ENCODE measurements around the gene ADAMTSL5.
A peak's percentile ranks its signal among the peaks of the same experiment; 100 is the strongest.

ADAMTSL5 gene

DNA sequence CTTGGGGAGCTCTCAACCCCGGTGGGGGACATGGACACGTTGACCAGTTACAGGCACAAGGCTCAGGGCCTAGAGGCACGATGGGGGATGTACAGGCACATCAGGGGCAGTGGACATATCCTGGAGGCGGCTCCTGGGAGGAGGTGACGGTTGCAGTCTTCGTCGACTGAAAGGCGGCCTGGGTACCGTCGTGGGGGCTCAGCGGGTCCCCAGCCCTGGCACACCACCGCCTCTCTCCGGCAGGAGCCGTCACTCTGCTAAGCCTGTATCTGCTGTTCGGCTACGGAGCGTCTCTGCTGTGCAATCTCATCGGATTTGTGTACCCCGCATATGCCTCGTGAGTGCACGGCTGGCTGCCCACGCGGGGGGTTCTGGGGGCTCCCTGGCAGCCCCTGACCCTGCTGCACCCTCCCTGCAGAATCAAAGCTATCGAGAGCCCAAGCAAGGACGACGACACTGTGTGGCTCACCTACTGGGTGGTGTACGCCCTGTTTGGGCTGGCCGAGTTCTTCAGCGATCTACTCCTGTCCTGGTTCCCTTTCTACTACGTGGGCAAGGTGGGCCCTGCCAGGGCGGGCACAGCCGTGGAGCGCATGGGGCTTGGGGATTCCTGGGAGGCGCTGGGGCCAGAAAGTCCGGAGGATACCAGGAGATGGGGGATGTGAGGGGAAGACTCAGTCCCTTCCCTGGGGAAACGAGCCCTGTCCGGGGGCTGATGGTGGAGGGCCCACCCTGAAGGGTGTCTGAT is 17.6 kb downstream of the ADAMTSL5 start:
- DNase-seq: no peak

- no peak for DNase-seq
These were observed 18.6 kb downstream of the ADAMTSL5 start for GRCh38 chr19:1494115-1494815.

GRCh38 chr19:1492474-1493006 is 20.3 kb downstream of the ADAMTSL5 start:
- no peak for DNase-seq

GRCh38 chr19:1491849-1492170 is 21.0 kb downstream of the ADAMTSL5 start:
- no peak for DNase-seq

GRCh38 chr19:1491114-1491848 is 21.5 kb downstream of the ADAMTSL5 start, which contains the start of gene REEP6:
REEP6 (plus strand) TSS chr19:1491181; CDS start chr19:1491270, 89 bp downstream.
- no peak for DNase-seq

DNA sequence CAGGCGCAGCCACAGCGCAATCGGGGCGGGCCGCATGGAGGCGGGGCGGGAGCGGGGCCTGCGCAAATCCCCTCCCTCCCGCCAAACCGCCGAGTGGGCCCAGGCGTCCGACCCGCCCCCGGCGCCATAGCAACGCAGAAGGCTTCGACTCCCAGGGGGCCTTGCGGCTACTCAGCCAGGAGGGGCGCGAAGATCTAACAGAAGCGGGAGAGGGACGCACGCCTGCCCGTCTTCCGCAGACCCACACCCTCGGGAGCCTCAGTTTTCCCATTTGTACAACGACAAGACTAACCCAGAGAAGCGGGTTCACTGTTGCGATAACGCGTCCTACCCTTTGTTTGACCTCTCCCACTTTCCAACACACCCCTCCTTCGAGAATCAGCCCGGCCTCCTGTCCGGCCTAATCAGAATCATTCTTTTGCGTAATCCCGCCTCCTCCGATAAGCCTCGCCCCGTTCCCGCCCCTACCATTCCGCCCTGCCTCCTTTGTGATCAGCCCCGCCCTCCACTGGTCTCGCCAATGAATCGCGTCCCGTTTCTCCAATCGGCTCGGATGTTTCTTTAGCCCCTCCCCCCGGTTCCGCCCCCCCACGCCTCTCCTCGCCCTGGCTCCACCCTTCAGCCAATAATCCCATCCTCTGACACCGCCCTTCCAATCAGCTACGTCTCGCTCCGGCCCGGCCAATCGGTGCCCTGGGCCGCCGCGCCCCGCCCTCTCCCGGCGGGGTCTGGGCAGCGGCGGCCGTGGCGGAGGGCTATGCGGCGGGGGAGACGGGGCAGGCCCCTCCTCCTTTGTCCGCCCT is 22.3 kb downstream of the ADAMTSL5 start, which contains the start of gene PCSK4:
TSS of gene PCSK4 (minus strand) at position 40 of the 803 bp plus-strand sequence. CDS start at position 36, 4 bp downstream.
- peak; percentile 97 for DNase-seq

- no peak for DNase-seq
These were observed 23.1 kb downstream of the ADAMTSL5 start for GRCh38 chr19:1489463-1490310.

DNA sequence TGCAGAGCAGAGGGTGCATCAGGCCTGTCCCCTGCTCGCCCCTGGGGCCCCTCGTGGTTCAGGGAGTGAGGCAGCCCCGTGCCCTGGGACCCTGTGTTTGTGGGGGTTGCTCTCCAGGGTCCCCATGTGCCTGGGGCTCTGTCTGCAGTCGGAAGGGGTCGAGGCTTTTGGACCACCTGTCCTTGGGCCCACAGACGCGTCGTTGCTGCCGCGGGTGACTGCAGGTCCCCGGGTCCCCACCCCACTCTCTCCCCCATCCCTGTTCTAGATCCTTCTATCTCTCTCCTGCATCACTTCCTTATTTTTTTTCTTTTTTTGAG is 24.6 kb downstream of the ADAMTSL5 start:
- no peak for DNase-seq

GRCh38 chr19:1487576-1488281 is 25.1 kb downstream of the ADAMTSL5 start:
- DNase-seq: no peak

DNA sequence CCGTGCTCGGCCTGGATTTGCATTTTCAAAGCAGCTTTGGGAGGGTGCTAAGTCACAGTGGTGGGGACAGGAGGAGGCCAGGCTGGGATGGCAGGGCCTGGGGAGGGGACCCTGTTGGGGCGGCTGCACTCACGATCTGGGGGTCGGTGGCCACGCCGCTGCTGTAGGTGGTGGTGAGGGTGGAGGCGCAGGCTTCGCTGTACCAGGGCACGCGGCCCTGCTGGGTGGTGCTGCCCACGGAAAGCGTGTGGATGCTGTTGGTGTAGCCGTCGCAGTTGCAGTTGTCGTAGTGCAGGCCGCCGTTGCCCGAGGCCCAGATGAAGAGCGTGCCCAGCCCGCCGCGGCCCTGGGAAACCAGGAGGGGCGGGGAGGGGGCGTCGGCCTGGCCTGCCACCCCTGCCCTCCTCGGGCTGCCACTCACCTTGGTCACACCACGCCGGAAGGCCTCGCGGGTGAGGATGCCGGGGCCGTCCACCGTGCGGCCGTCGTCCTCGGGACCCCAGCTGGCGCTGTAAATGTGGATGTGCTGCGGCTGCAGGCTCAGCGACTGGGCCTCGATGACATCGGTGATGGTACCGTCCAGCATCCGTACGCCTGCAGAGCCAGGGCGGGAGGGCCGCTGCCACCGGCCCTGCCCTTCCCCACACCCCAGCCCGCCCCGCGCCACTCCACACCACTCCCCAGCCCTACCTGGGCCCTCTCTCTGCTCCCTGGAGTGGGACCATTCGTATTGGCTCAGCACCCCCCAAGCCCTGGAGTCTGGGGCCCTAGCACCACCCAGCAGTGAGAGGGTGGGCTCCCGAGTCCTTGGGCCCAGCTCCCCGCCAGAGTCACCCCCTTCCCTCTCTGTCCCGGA is 25.9 kb downstream of the ADAMTSL5 start:
- no peak for DNase-seq

GRCh38 chr19:1483979-1484428 is 28.8 kb downstream of the ADAMTSL5 start:
- no peak for DNase-seq

DNA sequence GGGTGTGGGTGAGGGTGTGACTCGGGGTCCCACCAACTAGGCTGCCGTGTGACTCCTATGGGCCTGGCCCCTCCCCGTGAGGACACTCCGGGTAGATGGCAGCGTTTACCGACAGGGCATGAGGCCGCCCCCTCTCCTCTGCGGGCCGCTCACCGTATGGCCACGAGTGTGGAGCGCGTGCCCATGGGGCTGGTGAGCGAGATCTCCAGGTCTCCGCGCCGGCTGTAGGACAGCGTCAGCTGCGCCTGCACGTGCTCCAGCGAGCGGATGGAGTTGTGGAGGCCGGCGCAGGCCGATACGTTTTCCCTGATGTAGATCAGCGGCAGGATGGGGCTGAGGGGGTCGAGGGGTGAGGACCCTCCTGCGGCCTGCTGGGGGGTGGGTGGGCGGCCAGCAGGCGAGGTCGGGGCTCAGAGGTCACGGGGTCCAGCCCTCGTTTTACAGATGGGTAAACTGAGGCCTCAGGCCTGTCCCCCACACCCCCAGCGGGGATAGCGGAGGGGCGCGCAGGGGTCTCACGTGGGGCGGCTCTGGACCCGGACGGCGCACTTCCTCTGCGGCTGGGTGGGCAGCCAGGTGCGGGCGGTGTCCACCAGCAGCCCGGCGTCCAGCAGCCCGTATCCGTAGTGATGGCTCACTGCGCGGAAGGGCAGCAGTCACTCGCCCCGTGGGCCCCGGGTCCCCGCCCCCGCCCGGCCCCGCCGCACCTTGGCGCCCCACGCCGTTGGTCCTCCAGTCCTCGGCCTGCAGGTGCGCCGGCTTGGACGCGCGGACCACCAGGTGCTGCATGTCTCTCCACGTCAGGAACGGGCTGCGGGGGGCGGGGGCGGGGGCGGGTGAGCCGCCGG is 29.5 kb downstream of the ADAMTSL5 start:
- no peak for DNase-seq

GRCh38 chr19:1482361-1483130 is 30.3 kb downstream of the ADAMTSL5 start:
- no peak for DNase-seq

DNA sequence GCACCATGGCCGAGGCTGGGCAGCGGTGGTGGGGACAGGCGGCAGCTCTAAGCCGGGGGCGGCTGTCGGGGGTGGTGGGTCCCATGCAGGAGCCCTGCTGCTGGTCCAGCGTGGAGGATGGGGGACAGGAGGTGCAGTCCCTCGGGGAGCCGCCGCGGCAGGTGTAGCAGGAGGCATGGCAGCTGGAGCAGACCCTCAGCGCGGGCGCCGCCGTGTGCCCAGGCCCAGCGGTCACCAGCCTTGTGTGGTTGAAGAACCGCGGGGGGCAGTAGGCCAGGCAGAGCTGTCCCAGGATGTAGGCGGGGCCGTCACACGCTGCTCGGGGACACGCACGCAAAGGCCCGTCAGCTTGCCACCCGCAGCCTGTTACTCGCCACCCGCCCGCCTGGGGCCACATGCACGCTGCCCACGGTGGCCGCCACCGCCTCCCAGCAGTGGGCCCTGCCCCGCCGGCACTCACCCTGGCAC is 30.9 kb downstream of the ADAMTSL5 start:
- DNase-seq: no peak

DNA sequence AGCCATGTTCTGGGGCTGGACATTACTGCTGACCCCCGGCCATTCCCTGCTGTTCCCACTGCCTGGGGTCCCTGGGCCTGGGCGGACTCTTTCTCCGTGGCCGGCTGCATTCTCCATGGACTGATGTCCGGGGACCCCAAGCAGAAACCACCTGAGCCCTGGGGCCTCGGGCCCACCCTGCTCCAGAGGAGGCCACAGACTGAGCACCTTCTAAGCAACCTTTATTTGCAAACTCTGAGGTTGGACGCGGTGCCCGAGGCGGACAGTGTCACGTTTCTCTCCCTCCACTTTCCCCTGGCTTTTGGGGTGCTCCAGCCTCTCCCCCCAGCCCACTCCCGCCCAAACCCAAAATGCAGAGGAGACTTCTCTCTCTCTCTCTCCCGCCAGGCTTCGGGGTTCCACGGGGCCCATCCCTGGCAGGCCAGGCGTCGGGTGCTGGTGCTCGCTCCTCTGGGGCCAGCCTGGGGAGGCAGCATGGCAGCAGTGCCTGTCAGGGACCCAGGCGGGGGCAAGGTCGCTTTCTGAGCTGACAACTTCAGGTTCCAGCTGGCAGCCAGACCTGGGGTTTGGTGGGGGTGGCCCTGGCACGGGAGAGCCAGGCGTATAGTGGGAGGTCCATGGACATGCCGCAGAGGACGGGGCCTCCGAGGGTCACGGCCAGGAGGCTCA is 31.5 kb downstream of the ADAMTSL5 start:
- DNase-seq: no peak

- DNase-seq: peak; percentile 89
These were observed 33.7 kb downstream of the ADAMTSL5 start, which contains the start of gene C19orf25 for GRCh38 chr19:1478934-1479707. C19orf25 (minus strand) TSS chr19:1479215; CDS start chr19:1478903, 312 bp downstream.

Data from activated effector memory CD4-positive, alpha-beta T cell treated with Interleukin-2 at 50 U/mL for 16 hours (primary cell).